Keratinocyte (primary cell): ENCODE measurements around the gene FAT2. TPM values are rescaled to one million over a fixed set of nuclear protein-coding genes. Genes with fewer than 3 reads are reported as not detected.
A peak's percentile ranks its signal among the peaks of the same experiment; 100 is the strongest.
"Not testable (repeated sequence)": the region's sequence is repeated elsewhere in the genome, so short reads cannot be mapped to it uniquely, and the experiment has no call there.

Source experiments
- DNase-seq: peaks from one replicate; pipeline ENCODE4 v3.0.0-alpha.2; 2011; ENCODE audit warnings: low read depth, missing footprints, low spot score
- FAIRE-seq: peaks from 2 replicates; lab custom pipeline; 2011; peaks lifted over from hg19 to GRCh38; lab: Jason Lieb, UNC
- H2AFZ ChIP-seq: 2 replicates; pipeline ENCODE4 v1.6.0; 2012; ENCODE audit warnings: low read length, control low read depth, inconsistent platforms; ENCODE audit not compliant: control insufficient read depth
- H3K27ac ChIP-seq: 2 replicates; pipeline ENCODE4 v1.5.1; 2011; ENCODE audit warnings: low read length; ENCODE audit not compliant: control insufficient read depth, insufficient read depth
- H3K27me3 ChIP-seq: 3 replicates; pipeline ENCODE4 v1.6.0; 2011; ENCODE audit warnings: low read length; ENCODE audit not compliant: control insufficient read depth, insufficient read depth; ENCODE audit errors: extremely low read depth
- H3K36me3 ChIP-seq, 2 experiments: 2 replicates in 1 of 2; 3 replicates in 1 of 2; pipeline ENCODE4 v1.5.1; 2011; ENCODE audit warnings: low read length in 2 of 2, mild to moderate bottlenecking in 1 of 2; ENCODE audit not compliant: control insufficient read depth in 2 of 2, insufficient read depth in 2 of 2; ENCODE audit errors: extremely low read depth in 1 of 2
- H3K4me1 ChIP-seq: 3 replicates; pipeline ENCODE4 v1.5.1; 2011; ENCODE audit warnings: low read length; ENCODE audit not compliant: control insufficient read depth, insufficient read depth; ENCODE audit errors: extremely low read depth
- H3K4me2 ChIP-seq: 3 replicates; pipeline ENCODE4 v1.6.0; 2011; ENCODE audit warnings: low read depth, low read length; ENCODE audit not compliant: control insufficient read depth, insufficient read depth; ENCODE audit errors: extremely low read depth
- H3K4me3 ChIP-seq, 3 experiments: fragments of 200-600 bp in 1 of 3; sonication (generic) in 1 of 3; 2 replicates in 2 of 3; 3 replicates in 1 of 3; pipeline ENCODE4 v1.5.1; 2011 to 2016; ENCODE audit warnings: low read length in 3 of 3, mild to moderate bottlenecking in 3 of 3, control low read depth in 2 of 3, inconsistent platforms in 1 of 3, low read depth in 1 of 3, mixed read lengths in 1 of 3, mixed run types in 1 of 3, moderate library complexity in 1 of 3; ENCODE audit not compliant: control insufficient read depth in 2 of 3, insufficient read depth in 2 of 3; ENCODE audit errors: extremely low read depth in 1 of 3
- H3K79me2 ChIP-seq: 2 replicates; pipeline ENCODE4 v1.6.0; 2012; ENCODE audit warnings: low read length; ENCODE audit not compliant: control insufficient read depth, insufficient read depth
- H3K9ac ChIP-seq: 3 replicates; pipeline ENCODE4 v1.6.0; 2011; ENCODE audit warnings: low read length; ENCODE audit not compliant: control insufficient read depth, insufficient read depth; ENCODE audit errors: extremely low read depth
- H3K9me1 ChIP-seq: 3 replicates; pipeline ENCODE4 v1.6.0; 2011; ENCODE audit warnings: low read length; ENCODE audit not compliant: control insufficient read depth, insufficient read depth; ENCODE audit errors: extremely low read depth
- H3K9me3 ChIP-seq: 2 replicates; pipeline ENCODE4 v1.5.1; 2012; ENCODE audit warnings: low read depth, low read length; ENCODE audit not compliant: control insufficient read depth
- H4K20me1 ChIP-seq: 3 replicates; pipeline ENCODE4 v1.6.0; 2011; ENCODE audit warnings: low read length; ENCODE audit not compliant: control insufficient read depth, insufficient read depth; ENCODE audit errors: extremely low read depth
- CTCF ChIP-seq, 3 experiments: IDR thresholded peaks in 1 of 3; conservative IDR thresholded peaks in 1 of 3; optimal IDR thresholded peaks in 1 of 3; 2 replicates in 2 of 3; 3 replicates in 1 of 3; pipeline versions ENCODE3 to v1.5.1; 2011; ENCODE audit warnings: low read length in 3 of 3, mild to moderate bottlenecking in 3 of 3, moderate library complexity in 2 of 3, control low read depth in 1 of 3, inconsistent platforms in 1 of 3; ENCODE audit not compliant: insufficient read depth in 2 of 3; ENCODE audit errors: extremely low read depth in 1 of 3
- EZH2 ChIP-seq: IDR thresholded peaks from one replicate; pipeline ENCODE4 v1.6.1; 2012; ENCODE audit warnings: inconsistent platforms, mild to moderate bottlenecking, low read length, moderate library complexity
- dilution Hi-C: fragments of 300-500 bp; cut with MboI; formaldehyde crosslinking; loops from one replicate; pipeline ENCODE4 v1.7.0; 2020; ENCODE audit warnings: low sequenced_read_pairs; ENCODE audit not compliant: extremely low pct_ligation_motif_present
- polyA plus RNA-seq, 5 experiments: library from polyadenylated mRNA; depleted of rRNA in 3 of 5; stranded (reverse) in 3 of 5; stranded (forward) in 1 of 5; unstranded in 1 of 5; fragments of >200 nt; gene quantifications; 1 replicate in 1 of 5; 2 replicates in 3 of 5; 3 replicates in 1 of 5; pipeline versions ENCODE4 v1.2.1 to v1.2.3, GENCODE V29; 2011 to 2012; ENCODE audit warnings: missing spikeins in 2 of 5, low read depth in 1 of 5, low replicate concordance in 1 of 5

Gene FAT2
- polyA plus RNA-seq, 1 donor (not counting 4 experiments of a cell fraction or from before 2014, with no cell fraction given), result 35.0 TPM

- no peak overlapping the region for H3K4me3 ChIP-seq
- peak; percentile 57 for FAIRE-seq
- H3K27ac ChIP-seq, result peak overlapping the region; percentile 91
- H2AFZ ChIP-seq, result no peak overlapping the region
- no peak for DNase-seq
- H4K20me1 ChIP-seq, result no peaks in the 10 kb centered on the region
- H3K79me2 ChIP-seq, result peaks cover 89% of the 10 kb centered on the region
- peaks cover 3% of the 10 kb centered on the region for H3K9me1 ChIP-seq
- peaks cover 66% of the 10 kb centered on the region for H3K4me1 ChIP-seq
- TF ChIP-seq EZH2, result no peak
- no peak for TF ChIP-seq CTCF (optimal IDR thresholded peaks at IDR 0.05 in 1 of 3, IDR thresholded peaks at IDR 0.05 in 1 of 3, conservative IDR thresholded peaks at IDR 0.05 in 1 of 3; ENCODE audit: extremely low read depth in 1 of 3, insufficient read depth in 2 of 3, low read length in 3 of 3)
- H3K4me2 ChIP-seq, result peak overlapping the region; percentile 90
- dilution Hi-C loops, result no loop called here
- H3K36me3 ChIP-seq, result peaks cover 14 to 38% of the 10 kb centered on the region in 2 experiments
- H3K27me3 ChIP-seq, result no peaks in the 10 kb centered on the region
- H3K9me3 ChIP-seq, result no peaks in the 10 kb centered on the region
- H3K9ac ChIP-seq, result peak overlapping the region; percentile 80
Measured at GRCh38 chr5:151580239-151580638, 10.9 kb downstream of the FAT2 start.

GRCh38 chr5:151579146-151579545, 12.0 kb downstream of the FAT2 start:
- Histone ChIP-seq H3K36me3 (peaks cover 15 to 33% of the 10 kb centered on the region in 2 experiments), H3K4me1 (peaks cover 69% of the 10 kb centered on the region), H3K79me2 (peaks cover 84% of the 10 kb centered on the region)
- H2AFZ ChIP-seq, H3K4me3 ChIP-seq, DNase-seq, H3K27me3 ChIP-seq, H3K9me3 ChIP-seq, H3K9ac ChIP-seq, FAIRE-seq, H4K20me1 ChIP-seq, H3K4me2 ChIP-seq, H3K27ac ChIP-seq, dilution Hi-C loops, H3K9me1 ChIP-seq: not testable (repeated sequence)
